HepG2 (cell line): ENCODE data around the gene FAM240A. TPM values are rescaled to one million over a fixed set of nuclear protein-coding genes. Genes with fewer than 3 reads are reported as not detected.

Experiments used
- CBX1 ChIP-seq: IDR thresholded peaks from one replicate; pipeline ENCODE4 v1.6.1; 2016; ENCODE audit warnings: antibody characterized with exemption, low read depth
- ELF1 ChIP-seq: sonication (generic); formaldehyde crosslinking; IDR thresholded peaks from 2 replicates; pipeline ENCODE4 v1.4.0; 2020; ENCODE audit warnings: missing genetic modification reagents
- ELF3 ChIP-seq: IDR thresholded peaks from 2 replicates; pipeline ENCODE4 v1.6.1; 2016; ENCODE audit warnings: missing genetic modification reagents, missing compliant biosample characterization
- FIP1L1 ChIP-seq: fragments of 200-400 bp; formaldehyde crosslinking; IDR thresholded peaks from 2 replicates; pipeline ENCODE4 v1.6.1; 2018; ENCODE audit warnings: low read depth, mild to moderate bottlenecking, low read length, moderate library complexity, borderline replicate concordance; ENCODE audit not compliant: insufficient read depth
- HMG20A ChIP-seq: IDR thresholded peaks from 2 replicates; pipeline ENCODE4 v1.6.1; 2016; ENCODE audit warnings: borderline replicate concordance
- HNRNPUL1 ChIP-seq: fragments of 200-400 bp; formaldehyde crosslinking; IDR thresholded peaks from 2 replicates; pipeline ENCODE4 v1.6.1; 2017; ENCODE audit warnings: low read depth, mild to moderate bottlenecking, low read length, moderate library complexity
- KLF15 ChIP-seq: sonication (generic); formaldehyde crosslinking; IDR thresholded peaks from 2 replicates; pipeline ENCODE4 v1.8.1; 2023; ENCODE audit warnings: borderline replicate concordance, mild to moderate bottlenecking, inconsistent platforms, missing genetic modification reagents, mixed read lengths
- KMT2A ChIP-seq: sonication (generic); formaldehyde crosslinking; IDR thresholded peaks from 2 replicates; pipeline ENCODE4 v1.4.0; 2020; ENCODE audit warnings: missing genetic modification reagents
- MIER2 ChIP-seq: IDR thresholded peaks from 2 replicates; pipeline ENCODE4 v1.6.1; 2016; ENCODE audit warnings: missing biosample characterization, missing genetic modification reagents
- MTERF4 ChIP-seq: sonication (generic); formaldehyde crosslinking; IDR thresholded peaks from 2 replicates; pipeline ENCODE4 v1.8.0; 2023; ENCODE audit warnings: mild to moderate bottlenecking, missing genetic modification reagents
- NAIF1 ChIP-seq: sonication (generic); formaldehyde crosslinking; IDR thresholded peaks from 2 replicates; pipeline ENCODE4 v1.5.0; 2020; ENCODE audit warnings: mild to moderate bottlenecking, missing genetic modification reagents, borderline replicate concordance
- NCOA2 ChIP-seq: sonication (generic); formaldehyde crosslinking; IDR thresholded peaks from 2 replicates; pipeline ENCODE4 v1.8.0; 2022; ENCODE audit warnings: inconsistent platforms
- NFIB ChIP-seq: sonication (generic); formaldehyde crosslinking; IDR thresholded peaks from 2 replicates; pipeline ENCODE4 v1.9.0; 2021; ENCODE audit warnings: missing genetic modification reagents, mild to moderate bottlenecking, borderline replicate concordance
- NR2C2 ChIP-seq: sonication (generic); formaldehyde crosslinking; IDR thresholded peaks from 2 replicates; pipeline ENCODE4 v1.4.0; 2020; ENCODE audit warnings: missing genetic modification reagents, mild to moderate bottlenecking, moderate library complexity, borderline replicate concordance
- PHF8 ChIP-seq: sonication (generic); formaldehyde crosslinking; IDR thresholded peaks from 2 replicates; pipeline ENCODE4 v1.5.0; 2020; ENCODE audit warnings: missing genetic modification reagents
- POLR2AphosphoS5 ChIP-seq: IDR thresholded peaks from 2 replicates; pipeline ENCODE4 v1.6.1; 2012; ENCODE audit warnings: low read depth, low read length
- SOX5 ChIP-seq: IDR thresholded peaks from 2 replicates; pipeline ENCODE4 v1.6.1; 2016; ENCODE audit warnings: borderline replicate concordance
- XRCC5 ChIP-seq: fragments of 200-400 bp; formaldehyde crosslinking; optimal IDR thresholded peaks from 2 replicates; pipeline ENCODE3; 2017; ENCODE audit warnings: mild to moderate bottlenecking, low read length
- ZMYM2 ChIP-seq: sonication (generic); formaldehyde crosslinking; IDR thresholded peaks from 2 replicates; pipeline ENCODE4 v1.8.0; 2022; ENCODE audit warnings: mild to moderate bottlenecking, missing genetic modification reagents
- ZNF224 ChIP-seq: sonication (generic); formaldehyde crosslinking; IDR thresholded peaks from 2 replicates; pipeline ENCODE4 v1.5.0; 2020; ENCODE audit warnings: mild to moderate bottlenecking, missing genetic modification reagents
- ZNF414 ChIP-seq: sonication (generic); formaldehyde crosslinking; IDR thresholded peaks from 2 replicates; pipeline ENCODE4 v1.5.0; 2020; ENCODE audit warnings: missing genetic modification reagents
- ZNF468 ChIP-seq: sonication (generic); formaldehyde crosslinking; IDR thresholded peaks from 2 replicates; pipeline ENCODE4 v1.8.0; 2022; ENCODE audit warnings: mild to moderate bottlenecking, moderate library complexity, missing genetic modification reagents
- ZNF501 ChIP-seq: sonication (generic); formaldehyde crosslinking; IDR thresholded peaks from 2 replicates; pipeline ENCODE4 v1.5.1; 2020; ENCODE audit warnings: mild to moderate bottlenecking, moderate library complexity, missing genetic modification reagents
- ZNF556 ChIP-seq: sonication (generic); formaldehyde crosslinking; IDR thresholded peaks from 2 replicates; pipeline ENCODE4 v1.4.0; 2020; ENCODE audit warnings: mild to moderate bottlenecking, missing genetic modification reagents, borderline replicate concordance
- ZNF652 ChIP-seq: IDR thresholded peaks from 2 replicates; pipeline ENCODE4 v1.6.1; 2016; ENCODE audit warnings: low read depth, borderline replicate concordance
- ZNF766 ChIP-seq: sonication (generic); formaldehyde crosslinking; IDR thresholded peaks from 2 replicates; pipeline ENCODE4 v1.5.0; 2020; ENCODE audit warnings: missing genetic modification reagents, borderline replicate concordance
- polyA plus RNA-seq, 8 experiments: library from polyadenylated mRNA; depleted of rRNA in 3 of 8; stranded (reverse) in 7 of 8; unstranded in 1 of 8; fragments of >200 nt; fragmentation: Illumina TruSeq in 4 of 8; extraction: Trizol in 4 of 8; gene quantifications; 2 replicates each; pipeline versions ENCODE4 v1.2.1 to v1.2.3, GENCODE V29; 2011 to 2016; ENCODE audit warnings: low read depth in 4 of 8, missing spikeins in 1 of 8, mixed read lengths in 1 of 8; ENCODE audit not compliant: insufficient read depth in 1 of 8
- total RNA-seq, 5 experiments: library from RNA; depleted of rRNA; stranded (reverse); fragments of >200 nt; fragmentation: Illumina TruSeq; extraction: Trizol; gene quantifications; 2 replicates each; pipeline ENCODE4 v1.2.3, GENCODE V29; 2016; ENCODE audit warnings: low read depth in 1 of 5
- TF ChIP-seq, protein P1 (sequence below): sonication (generic); formaldehyde crosslinking; conservative IDR thresholded peaks from 2 replicates; pipeline ENCODE4 v1.4.0; 2020; ENCODE audit warnings: mild to moderate bottlenecking, missing genetic modification reagents, moderate library complexity

Gene FAM240A
- total and polyA plus RNA-seq, 2 of the 13 experiments (the other 11 are each of a cell fraction or from before 2014, with no cell fraction given): not detected

GRCh38 chr3:46585799-46586693 is 26.3 kb upstream of the FAM240A start (continued):
- TF ChIP-seq XRCC5 (no peak), ZNF224 (no peak), KMT2A (CRISPR knock-in tag) (no peak), MTERF4 (CRISPR knock-in tag) (no peak), NCOA2 (CRISPR knock-in tag) (peak; percentile 81), NAIF1 (CRISPR knock-in tag) (no peak), HNRNPUL1 (peak; percentile 79; the same call in 1 of the 2 replicates), ZMYM2 (CRISPR knock-in tag) (no peak), CBX1 (no peak), ZNF766 (CRISPR knock-in tag) (no peak), FIP1L1 (no peak), ZNF556 (CRISPR knock-in tag) (no peak), ELF1 (CRISPR knock-in tag) (no peak), ZNF501 (CRISPR knock-in tag) (no peak), SOX5 (peak; percentile 80; the same call in 1 of the 2 replicates), KLF15 (CRISPR knock-in tag) (no peak), ELF3 (CRISPR knock-in tag) (peak; percentile 33; the same call in 1 of the 2 replicates), ZNF468 (no peak), MIER2 (CRISPR knock-in tag) (no peak), ZNF414 (CRISPR knock-in tag) (no peak), NR2C2 (peak; percentile 55; the same call in 1 of the 2 replicates), PHF8 (CRISPR knock-in tag) (0 out of 2 replicates have a peak, but pooled peaks have one; percentile 20), ZNF652 (no peak), NFIB (no peak), HMG20A (CRISPR knock-in tag) (0 out of 2 replicates have a peak, but pooled peaks have one; percentile 61), POLR2AphosphoS5 (0 out of 2 replicates have a peak, but pooled peaks have one; percentile 25)
- TF ChIP-seq, protein P1, sequence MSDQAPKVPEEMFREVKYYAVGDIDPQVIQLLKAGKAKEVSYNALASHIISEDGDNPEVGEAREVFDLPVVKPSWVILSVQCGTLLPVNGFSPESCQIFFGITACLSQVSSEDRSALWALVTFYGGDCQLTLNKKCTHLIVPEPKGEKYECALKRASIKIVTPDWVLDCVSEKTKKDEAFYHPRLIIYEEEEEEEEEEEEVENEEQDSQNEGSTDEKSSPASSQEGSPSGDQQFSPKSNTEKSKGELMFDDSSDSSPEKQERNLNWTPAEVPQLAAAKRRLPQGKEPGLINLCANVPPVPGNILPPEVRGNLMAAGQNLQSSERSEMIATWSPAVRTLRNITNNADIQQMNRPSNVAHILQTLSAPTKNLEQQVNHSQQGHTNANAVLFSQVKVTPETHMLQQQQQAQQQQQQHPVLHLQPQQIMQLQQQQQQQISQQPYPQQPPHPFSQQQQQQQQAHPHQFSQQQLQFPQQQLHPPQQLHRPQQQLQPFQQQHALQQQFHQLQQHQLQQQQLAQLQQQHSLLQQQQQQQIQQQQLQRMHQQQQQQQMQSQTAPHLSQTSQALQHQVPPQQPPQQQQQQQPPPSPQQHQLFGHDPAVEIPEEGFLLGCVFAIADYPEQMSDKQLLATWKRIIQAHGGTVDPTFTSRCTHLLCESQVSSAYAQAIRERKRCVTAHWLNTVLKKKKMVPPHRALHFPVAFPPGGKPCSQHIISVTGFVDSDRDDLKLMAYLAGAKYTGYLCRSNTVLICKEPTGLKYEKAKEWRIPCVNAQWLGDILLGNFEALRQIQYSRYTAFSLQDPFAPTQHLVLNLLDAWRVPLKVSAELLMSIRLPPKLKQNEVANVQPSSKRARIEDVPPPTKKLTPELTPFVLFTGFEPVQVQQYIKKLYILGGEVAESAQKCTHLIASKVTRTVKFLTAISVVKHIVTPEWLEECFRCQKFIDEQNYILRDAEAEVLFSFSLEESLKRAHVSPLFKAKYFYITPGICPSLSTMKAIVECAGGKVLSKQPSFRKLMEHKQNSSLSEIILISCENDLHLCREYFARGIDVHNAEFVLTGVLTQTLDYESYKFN (CRISPR knock-in tag): peak; percentile 75
